Nephron (organoid): ENCODE results near the gene TRIM9.

ENCODE experiments used
- H3K27ac Mint-ChIP-seq, 3 experiments: 2 replicates each; pipeline ENCODE4 v1.8.0; 2020; ENCODE audit warnings: mixed read lengths in 3 of 3, mild to moderate bottlenecking in 2 of 3, moderate library complexity in 1 of 3
- H3K27me3 Mint-ChIP-seq: 2 replicates; pipeline ENCODE4 v1.8.0; 2021; ENCODE audit warnings: low read depth, mild to moderate bottlenecking, moderate library complexity, mixed read lengths
- H3K36me3 Mint-ChIP-seq: 2 replicates; pipeline ENCODE4 v1.8.0; 2020; ENCODE audit warnings: low read depth, mixed read lengths
- H3K4me1 Mint-ChIP-seq: 2 replicates; pipeline ENCODE4 v1.8.0; 2020; ENCODE audit warnings: mixed read lengths
- H3K4me3 Mint-ChIP-seq, 3 experiments: 2 replicates each; pipeline ENCODE4 v1.8.0; 2020; ENCODE audit warnings: mild to moderate bottlenecking in 3 of 3, mixed read lengths in 3 of 3, moderate library complexity in 2 of 3
- H3K9me3 Mint-ChIP-seq: 2 replicates; pipeline ENCODE4 v1.8.0; 2020; ENCODE audit warnings: mixed read lengths
- TF ChIP-seq, protein P1 (sequence below), 3 experiments: fragments of 200-600 bp; sonication (generic); IDR thresholded peaks; one replicate each; pipeline ENCODE4 v1.5.0; 2021; ENCODE audit warnings: antibody characterized with exemption in 3 of 3; ENCODE audit not compliant: unreplicated experiment in 3 of 3

The TRIM9 gene

DNA sequence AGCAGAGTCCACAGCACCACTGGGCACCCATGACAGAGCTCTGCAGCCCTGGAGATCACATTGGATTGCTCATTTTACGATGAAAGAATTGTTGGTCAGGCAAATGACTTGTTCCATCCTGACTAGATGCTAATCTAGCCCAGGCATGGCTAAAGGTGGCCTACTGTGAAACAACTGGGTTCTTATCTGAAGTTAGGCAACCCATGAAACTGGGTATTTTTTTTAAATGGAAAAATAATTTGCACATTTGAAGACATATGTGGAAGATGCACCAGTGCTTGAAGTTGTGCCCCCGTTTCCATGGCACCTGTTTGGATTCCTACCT is 158.9 kb downstream of the TRIM9 start:
- Mint-ChIP-seq H3K36me3 (peaks cover 6% of the 10 kb centered on the region), H3K4me1 (no peaks in the 10 kb centered on the region), H3K27ac (no peak overlapping the region), H3K27me3 (no peaks in the 10 kb centered on the region), H3K4me3 (no peak overlapping the region), H3K9me3 (no peaks in the 10 kb centered on the region)
- TF ChIP-seq, protein P1, sequence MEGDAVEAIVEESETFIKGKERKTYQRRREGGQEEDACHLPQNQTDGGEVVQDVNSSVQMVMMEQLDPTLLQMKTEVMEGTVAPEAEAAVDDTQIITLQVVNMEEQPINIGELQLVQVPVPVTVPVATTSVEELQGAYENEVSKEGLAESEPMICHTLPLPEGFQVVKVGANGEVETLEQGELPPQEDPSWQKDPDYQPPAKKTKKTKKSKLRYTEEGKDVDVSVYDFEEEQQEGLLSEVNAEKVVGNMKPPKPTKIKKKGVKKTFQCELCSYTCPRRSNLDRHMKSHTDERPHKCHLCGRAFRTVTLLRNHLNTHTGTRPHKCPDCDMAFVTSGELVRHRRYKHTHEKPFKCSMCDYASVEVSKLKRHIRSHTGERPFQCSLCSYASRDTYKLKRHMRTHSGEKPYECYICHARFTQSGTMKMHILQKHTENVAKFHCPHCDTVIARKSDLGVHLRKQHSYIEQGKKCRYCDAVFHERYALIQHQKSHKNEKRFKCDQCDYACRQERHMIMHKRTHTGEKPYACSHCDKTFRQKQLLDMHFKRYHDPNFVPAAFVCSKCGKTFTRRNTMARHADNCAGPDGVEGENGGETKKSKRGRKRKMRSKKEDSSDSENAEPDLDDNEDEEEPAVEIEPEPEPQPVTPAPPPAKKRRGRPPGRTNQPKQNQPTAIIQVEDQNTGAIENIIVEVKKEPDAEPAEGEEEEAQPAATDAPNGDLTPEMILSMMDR (IDR thresholded peaks at IDR 0.05; ENCODE audit: unreplicated experiment in 3 of 3): no peak

- H3K27ac Mint-ChIP-seq: no peak overlapping the region
- no peaks in the 10 kb centered on the region for H3K9me3 Mint-ChIP-seq
- H3K27me3 Mint-ChIP-seq: no peaks in the 10 kb centered on the region
- H3K36me3 Mint-ChIP-seq: peaks cover 8% of the 10 kb centered on the region
- no peaks in the 10 kb centered on the region for H3K4me1 Mint-ChIP-seq
- TF ChIP-seq, protein P1 (IDR thresholded peaks at IDR 0.05; ENCODE audit: unreplicated experiment in 3 of 3): no peak
- no peak overlapping the region for H3K4me3 Mint-ChIP-seq
Observed at GRCh38 chr14:50935126-50936015, 159.5 kb downstream of the TRIM9 start.

GRCh38 chr14:50932592-50933495 is 162.1 kb downstream of the TRIM9 start:
- H3K9me3 Mint-ChIP-seq: no peaks in the 10 kb centered on the region
- no peak overlapping the region for H3K4me3 Mint-ChIP-seq
- H3K27me3 Mint-ChIP-seq: no peaks in the 10 kb centered on the region
- peaks cover 5% of the 10 kb centered on the region for H3K4me1 Mint-ChIP-seq
- TF ChIP-seq, protein P1 (IDR thresholded peaks at IDR 0.05; ENCODE audit: unreplicated experiment in 3 of 3): no peak
- peaks cover 12% of the 10 kb centered on the region for H3K36me3 Mint-ChIP-seq
- no peak overlapping the region for H3K27ac Mint-ChIP-seq

GRCh38 chr14:50932156-50932555 is 162.7 kb downstream of the TRIM9 start:
- H3K4me3 Mint-ChIP-seq: no peak overlapping the region
- H3K9me3 Mint-ChIP-seq: no peaks in the 10 kb centered on the region
- TF ChIP-seq, protein P1 (IDR thresholded peaks at IDR 0.05; ENCODE audit: unreplicated experiment in 3 of 3): no peak
- H3K27me3 Mint-ChIP-seq: no peaks in the 10 kb centered on the region
- H3K4me1 Mint-ChIP-seq: peaks cover 5% of the 10 kb centered on the region
- H3K27ac Mint-ChIP-seq: no peak overlapping the region
- H3K36me3 Mint-ChIP-seq: peaks cover 16% of the 10 kb centered on the region

- no peak overlapping the region for H3K27ac Mint-ChIP-seq
Observed at GRCh38 chr14:50931559-50931958, 163.3 kb downstream of the TRIM9 start.

More at GRCh38 chr14:50931559-50931958, 163.3 kb downstream of the TRIM9 start:
- Mint-ChIP-seq H3K9me3 (no peaks in the 10 kb centered on the region), H3K27me3 (no peaks in the 10 kb centered on the region), H3K4me1 (peaks cover 5% of the 10 kb centered on the region), H3K36me3 (peaks cover 16% of the 10 kb centered on the region), H3K4me3 (no peak overlapping the region)
- TF ChIP-seq, protein P1 (IDR thresholded peaks at IDR 0.05; ENCODE audit: unreplicated experiment in 3 of 3): no peak
